K562 (cell line): ENCODE results near the gene COASY. TPM values are rescaled to one million over a fixed set of nuclear protein-coding genes. Genes with fewer than 3 reads are reported as not detected.

ENCODE experiments used
- BRF1 ChIP-seq: IDR thresholded peaks from 3 replicates; pipeline ENCODE4 v1.6.1; 2011; ENCODE audit warnings: borderline replicate concordance, mild to moderate bottlenecking; ENCODE audit not compliant: insufficient read length; ENCODE audit errors: extremely low read depth
- CBX8 ChIP-seq: fragments of 200-600 bp; sonication (generic); IDR thresholded peaks from 2 replicates; pipeline ENCODE4 v1.6.1; 2012; ENCODE audit warnings: borderline replicate concordance, mixed run types, low read depth, mild to moderate bottlenecking, moderate library complexity, mixed read lengths, low read length, control low read depth, inconsistent platforms; ENCODE audit not compliant: poor library complexity, severe bottlenecking; ENCODE audit errors: extremely low read depth
- DDX20 ChIP-seq: fragments of 450-650 bp; IDR thresholded peaks from 2 replicates; pipeline ENCODE4 v1.6.1; 2016; ENCODE audit warnings: missing genetic modification characterization, low read depth, mild to moderate bottlenecking, missing compliant biosample characterization, moderate library complexity
- ESRRA ChIP-seq: fragments of 450-650 bp; IDR thresholded peaks from 2 replicates; pipeline ENCODE4 v1.6.1; 2014; ENCODE audit warnings: low read depth, mild to moderate bottlenecking, moderate library complexity, borderline replicate concordance
- GTF2E2 ChIP-seq: fragments of 200-800 bp; sonication (Bioruptor generic); IDR thresholded peaks from 2 replicates; pipeline ENCODE4 v1.6.1; 2016; ENCODE audit warnings: missing genetic modification characterization, missing compliant biosample characterization
- HNRNPK ChIP-seq: fragments of 200-400 bp; formaldehyde crosslinking; IDR thresholded peaks from one replicate; pipeline ENCODE4 v1.6.1; 2018; ENCODE audit warnings: mild to moderate bottlenecking, low read depth, low read length; ENCODE audit not compliant: poor library complexity, severe bottlenecking
- KAT7 ChIP-seq: sonication (generic); formaldehyde crosslinking; IDR thresholded peaks from 2 replicates; pipeline ENCODE4 v1.8.0; 2022; ENCODE audit warnings: missing genetic modification reagents, mild to moderate bottlenecking, borderline replicate concordance
- LARP7 ChIP-seq: fragments of 450-650 bp; IDR thresholded peaks from 2 replicates; pipeline ENCODE4 v1.6.1; 2016
- MAZ ChIP-seq, 2 experiments: fragments of 450-650 bp in 1 of 2; sonication (generic) in 1 of 2; formaldehyde crosslinking; IDR thresholded peaks in 1 of 2; conservative IDR thresholded peaks in 1 of 2; 2 replicates each; pipeline versions ENCODE4 v1.4.0 to v1.5.0; 2020; ENCODE audit warnings: mild to moderate bottlenecking in 1 of 2, missing genetic modification reagents in 1 of 2
- MTA2 ChIP-seq: fragments of 450-650 bp; IDR thresholded peaks from 2 replicates; pipeline ENCODE4 v1.6.1; 2016; ENCODE audit warnings: low read depth
- NFIC ChIP-seq: fragments of 450-650 bp; IDR thresholded peaks from 2 replicates; pipeline ENCODE4 v1.6.1; 2017; ENCODE audit warnings: mild to moderate bottlenecking, inconsistent platforms
- NR2F6 ChIP-seq: fragments of 450-650 bp; formaldehyde crosslinking; IDR thresholded peaks from 2 replicates; pipeline ENCODE4 v1.4.0; 2020; ENCODE audit warnings: mild to moderate bottlenecking
- PTTG1 ChIP-seq: fragments of 450-650 bp; IDR thresholded peaks from 2 replicates; pipeline ENCODE4 v1.6.1; 2016; ENCODE audit warnings: low read depth, mild to moderate bottlenecking, missing genetic modification characterization, missing compliant biosample characterization
- SAP30 ChIP-seq: fragments of 200-600 bp; sonication (generic); IDR thresholded peaks from 2 replicates; pipeline ENCODE4 v1.6.1; 2012; ENCODE audit warnings: borderline replicate concordance, low read depth, mild to moderate bottlenecking, moderate library complexity, low read length, control low read depth, inconsistent platforms; ENCODE audit not compliant: insufficient read depth, poor library complexity, severe bottlenecking
- ZBTB1 ChIP-seq: sonication (generic); formaldehyde crosslinking; IDR thresholded peaks from 2 replicates; pipeline ENCODE4 v1.8.1; 2023; ENCODE audit warnings: missing genetic modification reagents, low read depth, mild to moderate bottlenecking, borderline replicate concordance
- polyA plus RNA-seq, 8 experiments: library from polyadenylated mRNA; depleted of rRNA in 4 of 8; stranded (reverse) in 5 of 8; unstranded in 3 of 8; fragments of >200 nt; fragmentation: Nextera tagmentation in 2 of 8; fragmentation: Illumina TruSeq in 1 of 8; extraction: Ambion mirVana in 2 of 8; extraction: Trizol in 1 of 8; gene quantifications; 2 replicates each; pipeline versions ENCODE4 v1.2.1 to v1.2.3, GENCODE V29; 2011 to 2014; ENCODE audit warnings: inconsistent platforms in 1 of 8, missing spikeins in 1 of 8
- total RNA-seq, 7 experiments: library from RNA; depleted of rRNA in 6 of 7; stranded (reverse); fragments of >200 nt in 6 of 7; fragmentation: Illumina TruSeq in 2 of 7; extraction: Trizol in 2 of 7; gene quantifications; 2 replicates each; pipeline versions ENCODE4 v1.2.1 to v1.2.3, GENCODE V29; 2011 to 2021; ENCODE audit warnings: low replicate concordance in 1 of 7
- TF ChIP-seq, protein P1 (sequence below): fragments of 250-450 bp; sonication (Bioruptor Pico); IDR thresholded peaks from 2 replicates; pipeline ENCODE4 v1.8.0; 2022; ENCODE audit warnings: moderate library complexity, mild to moderate bottlenecking, inconsistent platforms
- TF ChIP-seq, protein P2 (sequence below): fragments of 200-800 bp; sonication (Bioruptor generic); IDR thresholded peaks from 2 replicates; pipeline ENCODE4 v1.6.1; 2016; ENCODE audit warnings: missing genetic modification characterization, missing compliant biosample characterization
- TF ChIP-seq, protein P3 (sequence below), 2 experiments: IDR thresholded peaks; 2 replicates each; pipeline ENCODE4 v1.6.1; 2012; ENCODE audit warnings: improper control_type of control experiment in 2 of 2, low read depth in 2 of 2, low read length in 2 of 2, borderline replicate concordance in 1 of 2

Gene COASY
- total and polyA plus RNA-seq, 9 of the 15 experiments (the other 6 are each of a cell fraction or from before 2014, with no cell fraction given) = 25.4 to 175 (median 62.3) TPM

DNA sequence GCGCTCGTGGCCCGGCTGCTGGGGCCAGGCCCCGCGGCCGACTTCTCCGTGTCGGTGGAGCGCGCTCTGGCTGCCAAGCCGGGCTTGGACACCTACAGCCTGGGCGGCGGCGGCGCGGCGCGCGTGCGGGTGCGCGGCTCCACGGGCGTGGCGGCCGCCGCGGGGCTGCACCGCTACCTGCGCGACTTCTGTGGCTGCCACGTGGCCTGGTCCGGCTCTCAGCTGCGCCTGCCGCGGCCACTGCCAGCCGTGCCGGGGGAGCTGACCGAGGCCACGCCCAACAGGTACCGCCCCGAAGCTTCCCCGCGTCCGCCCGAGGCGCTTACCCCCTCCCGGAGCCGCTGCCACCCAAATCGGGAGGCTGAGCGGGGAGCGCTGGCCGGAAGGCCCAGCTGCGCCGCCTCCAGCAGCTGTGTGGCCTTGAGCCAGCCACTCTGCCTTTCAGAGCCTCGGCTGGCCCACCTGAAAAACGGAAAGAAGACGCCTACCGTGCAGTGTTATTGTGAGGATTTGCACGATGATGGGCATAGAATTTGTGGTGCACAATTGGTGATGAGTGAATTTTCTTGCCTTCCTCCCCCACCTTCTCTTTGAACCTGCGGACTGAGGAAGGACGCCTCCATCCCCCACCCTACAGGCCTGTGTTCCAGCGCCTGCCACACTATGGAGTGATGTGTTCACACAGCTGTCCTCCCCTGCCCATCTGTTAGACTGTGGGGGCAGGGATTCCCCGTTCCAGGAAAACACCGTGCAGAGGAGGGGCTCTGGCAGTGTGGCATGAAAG, 25.4 kb upstream of the COASY start (continued):
- TF ChIP-seq BRF1 (no peak), HNRNPK (peak; percentile 61), GTF2E2 (0 out of 2 replicates have a peak, but pooled peaks have one; percentile 48), ZBTB1 (CRISPR knock-in tag) (no peak), LARP7 (no peak), PTTG1 (tag) (no peak), ESRRA (peak; percentile 34; the same call in 1 of the 2 replicates), KAT7 (CRISPR knock-in tag) (no peak), MTA2 (no peak), SAP30 (peak; percentile 75), NR2F6 (CRISPR knock-in tag) (no peak), MAZ (CRISPR knock-in tag; conservative IDR thresholded peaks at IDR 0.05 in 1 of 2, IDR thresholded peaks at IDR 0.05 in 1 of 2) (peak; percentile 48 to 80), CBX8 (no peak), NFIC (peak; percentile 80), DDX20 (tag) (no peak)
- TF ChIP-seq, protein P1, sequence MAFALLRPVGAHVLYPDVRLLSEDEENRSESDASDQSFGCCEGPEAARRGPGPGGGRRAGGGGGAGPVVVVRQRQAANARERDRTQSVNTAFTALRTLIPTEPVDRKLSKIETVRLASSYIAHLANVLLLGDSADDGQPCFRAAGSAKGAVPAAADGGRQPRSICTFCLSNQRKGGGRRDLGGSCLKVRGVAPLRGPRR (CRISPR knock-in tag) = 0 out of 2 replicates have a peak, but pooled peaks have one; percentile 36
- TF ChIP-seq, protein P2, sequence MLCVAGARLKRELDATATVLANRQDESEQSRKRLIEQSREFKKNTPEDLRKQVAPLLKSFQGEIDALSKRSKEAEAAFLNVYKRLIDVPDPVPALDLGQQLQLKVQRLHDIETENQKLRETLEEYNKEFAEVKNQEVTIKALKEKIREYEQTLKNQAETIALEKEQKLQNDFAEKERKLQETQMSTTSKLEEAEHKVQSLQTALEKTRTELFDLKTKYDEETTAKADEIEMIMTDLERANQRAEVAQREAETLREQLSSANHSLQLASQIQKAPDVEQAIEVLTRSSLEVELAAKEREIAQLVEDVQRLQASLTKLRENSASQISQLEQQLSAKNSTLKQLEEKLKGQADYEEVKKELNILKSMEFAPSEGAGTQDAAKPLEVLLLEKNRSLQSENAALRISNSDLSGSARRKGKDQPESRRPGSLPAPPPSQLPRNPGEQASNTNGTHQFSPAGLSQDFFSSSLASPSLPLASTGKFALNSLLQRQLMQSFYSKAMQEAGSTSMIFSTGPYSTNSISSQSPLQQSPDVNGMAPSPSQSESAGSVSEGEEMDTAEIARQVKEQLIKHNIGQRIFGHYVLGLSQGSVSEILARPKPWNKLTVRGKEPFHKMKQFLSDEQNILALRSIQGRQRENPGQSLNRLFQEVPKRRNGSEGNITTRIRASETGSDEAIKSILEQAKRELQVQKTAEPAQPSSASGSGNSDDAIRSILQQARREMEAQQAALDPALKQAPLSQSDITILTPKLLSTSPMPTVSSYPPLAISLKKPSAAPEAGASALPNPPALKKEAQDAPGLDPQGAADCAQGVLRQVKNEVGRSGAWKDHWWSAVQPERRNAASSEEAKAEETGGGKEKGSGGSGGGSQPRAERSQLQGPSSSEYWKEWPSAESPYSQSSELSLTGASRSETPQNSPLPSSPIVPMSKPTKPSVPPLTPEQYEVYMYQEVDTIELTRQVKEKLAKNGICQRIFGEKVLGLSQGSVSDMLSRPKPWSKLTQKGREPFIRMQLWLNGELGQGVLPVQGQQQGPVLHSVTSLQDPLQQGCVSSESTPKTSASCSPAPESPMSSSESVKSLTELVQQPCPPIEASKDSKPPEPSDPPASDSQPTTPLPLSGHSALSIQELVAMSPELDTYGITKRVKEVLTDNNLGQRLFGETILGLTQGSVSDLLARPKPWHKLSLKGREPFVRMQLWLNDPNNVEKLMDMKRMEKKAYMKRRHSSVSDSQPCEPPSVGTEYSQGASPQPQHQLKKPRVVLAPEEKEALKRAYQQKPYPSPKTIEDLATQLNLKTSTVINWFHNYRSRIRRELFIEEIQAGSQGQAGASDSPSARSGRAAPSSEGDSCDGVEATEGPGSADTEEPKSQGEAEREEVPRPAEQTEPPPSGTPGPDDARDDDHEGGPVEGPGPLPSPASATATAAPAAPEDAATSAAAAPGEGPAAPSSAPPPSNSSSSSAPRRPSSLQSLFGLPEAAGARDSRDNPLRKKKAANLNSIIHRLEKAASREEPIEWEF (CRISPR knock-in tag) = no peak
- TF ChIP-seq, protein P3, sequence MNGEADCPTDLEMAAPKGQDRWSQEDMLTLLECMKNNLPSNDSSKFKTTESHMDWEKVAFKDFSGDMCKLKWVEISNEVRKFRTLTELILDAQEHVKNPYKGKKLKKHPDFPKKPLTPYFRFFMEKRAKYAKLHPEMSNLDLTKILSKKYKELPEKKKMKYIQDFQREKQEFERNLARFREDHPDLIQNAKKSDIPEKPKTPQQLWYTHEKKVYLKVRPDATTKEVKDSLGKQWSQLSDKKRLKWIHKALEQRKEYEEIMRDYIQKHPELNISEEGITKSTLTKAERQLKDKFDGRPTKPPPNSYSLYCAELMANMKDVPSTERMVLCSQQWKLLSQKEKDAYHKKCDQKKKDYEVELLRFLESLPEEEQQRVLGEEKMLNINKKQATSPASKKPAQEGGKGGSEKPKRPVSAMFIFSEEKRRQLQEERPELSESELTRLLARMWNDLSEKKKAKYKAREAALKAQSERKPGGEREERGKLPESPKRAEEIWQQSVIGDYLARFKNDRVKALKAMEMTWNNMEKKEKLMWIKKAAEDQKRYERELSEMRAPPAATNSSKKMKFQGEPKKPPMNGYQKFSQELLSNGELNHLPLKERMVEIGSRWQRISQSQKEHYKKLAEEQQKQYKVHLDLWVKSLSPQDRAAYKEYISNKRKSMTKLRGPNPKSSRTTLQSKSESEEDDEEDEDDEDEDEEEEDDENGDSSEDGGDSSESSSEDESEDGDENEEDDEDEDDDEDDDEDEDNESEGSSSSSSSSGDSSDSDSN (IDR thresholded peaks at IDR 0.05; ENCODE audit: borderline replicate concordance in 1 of 2, low read depth in 2 of 2, low read length in 2 of 2) = peak; percentile 60 to 90; a peak in 3 of 4 replicates
